ENCODE data around the gene MRPL45. TPM values are rescaled to one million over a fixed set of nuclear protein-coding genes. Genes with fewer than 3 reads are reported as not detected.

The MRPL45 gene
- total RNA-seq, 1 donor from 2014 or later: 34.0 TPM

- no peaks in the 10 kb centered on the region for H3K36me3 Mint-ChIP-seq (ENCODE audit: unreplicated experiment)
These were observed 44.2 kb downstream of the MRPL45 start for GRCh38 chr17:38341035-38341721.

DNA sequence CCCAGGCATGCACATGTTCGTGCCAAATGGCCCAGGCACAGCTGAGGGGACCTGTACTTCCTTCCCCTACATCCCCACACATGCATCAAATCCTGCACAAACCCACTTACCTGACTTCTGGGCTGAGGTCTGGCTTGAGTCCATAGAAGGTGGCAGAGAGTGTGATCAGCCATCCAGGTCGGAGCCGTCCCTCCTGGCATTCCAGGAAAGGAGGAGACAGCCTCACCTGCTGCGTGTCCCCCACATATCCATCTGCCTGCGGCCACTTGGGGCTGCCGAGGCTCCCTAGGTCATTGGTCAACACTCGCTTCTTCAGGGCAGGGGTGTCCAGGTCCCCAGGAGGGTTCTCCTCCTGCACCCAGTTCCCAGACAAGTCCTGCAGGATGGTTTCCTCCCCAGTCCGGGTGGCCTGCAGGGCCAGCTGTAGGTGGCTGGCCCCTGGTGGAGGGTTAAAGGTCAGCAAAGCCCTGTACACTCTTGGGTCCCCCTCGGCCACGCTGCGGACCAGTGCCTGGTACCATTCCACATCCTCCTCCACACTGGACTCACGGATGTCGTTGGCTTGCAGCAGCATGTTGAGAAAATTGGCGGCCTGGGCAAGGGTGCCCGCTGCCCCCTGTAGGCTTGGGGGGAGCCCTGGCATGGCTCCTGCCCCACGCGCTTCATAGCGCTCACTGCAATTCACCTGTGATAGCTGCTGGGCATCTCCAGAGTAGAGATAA, 46.1 kb downstream of the MRPL45 start:
- Mint-ChIP-seq H3K27ac (ENCODE audit: unreplicated experiment) (no peak overlapping the region), H3K36me3 (ENCODE audit: unreplicated experiment) (no peaks in the 10 kb centered on the region), H3K4me1 (ENCODE audit: low read depth, unreplicated experiment) (peaks cover 3% of the 10 kb centered on the region), H3K27me3 (ENCODE audit: unreplicated experiment) (peaks cover 7% of the 10 kb centered on the region), H3K9me3 (ENCODE audit: unreplicated experiment) (peaks cover 2% of the 10 kb centered on the region), H3K4me3 (ENCODE audit: unreplicated experiment) (no peak overlapping the region)
- no peak for DNase-seq
- no peak for TF ChIP-seq CTCF (IDR thresholded peaks at IDR 0.05; ENCODE audit: partially characterized antibody, unreplicated experiment)

More at GRCh38 chr17:38341035-38341721, 44.2 kb downstream of the MRPL45 start:
- Mint-ChIP-seq H3K9me3 (ENCODE audit: unreplicated experiment) (peaks cover 2% of the 10 kb centered on the region), H3K27me3 (ENCODE audit: unreplicated experiment) (peaks cover 9% of the 10 kb centered on the region), H3K4me1 (ENCODE audit: low read depth, unreplicated experiment) (peaks cover 3% of the 10 kb centered on the region), H3K4me3 (ENCODE audit: unreplicated experiment) (no peak overlapping the region), H3K27ac (ENCODE audit: unreplicated experiment) (no peak overlapping the region)
- no peak for TF ChIP-seq CTCF (IDR thresholded peaks at IDR 0.05; ENCODE audit: partially characterized antibody, unreplicated experiment)
- no peak for DNase-seq

GRCh38 chr17:38343608-38344419, 46.8 kb downstream of the MRPL45 start, which contains the start of gene GPR179:
TSS of gene GPR179 (minus strand) at chr17:38343956. CDS start at chr17:38343789, 167 bp downstream.
- DNase-seq: no peak
- no peak for TF ChIP-seq CTCF (IDR thresholded peaks at IDR 0.05; ENCODE audit: partially characterized antibody, unreplicated experiment)
- Mint-ChIP-seq H3K36me3 (ENCODE audit: unreplicated experiment) (no peaks in the 10 kb centered on the region), H3K4me3 (ENCODE audit: unreplicated experiment) (no peak within 1 kb of the TSS), H3K4me1 (ENCODE audit: low read depth, unreplicated experiment) (peaks cover 3% of the 10 kb centered on the region), H3K9me3 (ENCODE audit: unreplicated experiment) (no peaks in the 10 kb centered on the region), H3K27me3 (ENCODE audit: unreplicated experiment) (peaks cover 4% of the 10 kb centered on the region), H3K27ac (ENCODE audit: unreplicated experiment) (no peak within 1 kb of the TSS)

DNA sequence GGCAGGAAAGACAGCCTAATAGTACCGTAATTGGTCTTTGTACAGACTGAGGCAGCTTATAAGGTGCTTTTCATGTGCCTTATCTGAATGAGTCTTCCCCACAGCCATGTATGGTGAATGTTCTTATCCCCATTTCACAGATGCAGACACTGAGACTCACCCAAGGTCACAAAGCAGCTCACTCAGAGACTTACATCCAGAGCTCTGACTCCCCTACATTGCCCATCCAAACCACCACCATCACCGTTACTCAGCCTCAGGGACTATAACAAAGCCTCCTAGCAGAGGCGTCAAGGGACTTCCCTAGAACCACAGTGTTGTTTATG, 47.4 kb downstream of the MRPL45 start:
- Mint-ChIP-seq H3K27ac (ENCODE audit: unreplicated experiment) (no peak overlapping the region), H3K27me3 (ENCODE audit: unreplicated experiment) (peaks cover 3% of the 10 kb centered on the region), H3K36me3 (ENCODE audit: unreplicated experiment) (no peaks in the 10 kb centered on the region), H3K4me1 (ENCODE audit: low read depth, unreplicated experiment) (peaks cover 3% of the 10 kb centered on the region), H3K9me3 (ENCODE audit: unreplicated experiment) (no peaks in the 10 kb centered on the region), H3K4me3 (ENCODE audit: unreplicated experiment) (no peak overlapping the region)
- no peak for DNase-seq
- TF ChIP-seq CTCF (IDR thresholded peaks at IDR 0.05; ENCODE audit: partially characterized antibody, unreplicated experiment): no peak
